Head of caudate nucleus (tissue), 42 donors: ENCODE data around the gene FAP.

Source experiments
- DNase-seq, 42 donors: peaks; one replicate each; pipeline versions ENCODE4 v3.0.0 to v3.0.0-alpha.2; 2020 to 2021; ENCODE audit warnings: mixed read lengths in 7 of 42
- intact Hi-C: fragments of 100-400 bp; cut with DNase I; formaldehyde crosslinking; loops from one replicate; pipeline ENCODE4 v1.15.0; 2022

FAP gene

DNA sequence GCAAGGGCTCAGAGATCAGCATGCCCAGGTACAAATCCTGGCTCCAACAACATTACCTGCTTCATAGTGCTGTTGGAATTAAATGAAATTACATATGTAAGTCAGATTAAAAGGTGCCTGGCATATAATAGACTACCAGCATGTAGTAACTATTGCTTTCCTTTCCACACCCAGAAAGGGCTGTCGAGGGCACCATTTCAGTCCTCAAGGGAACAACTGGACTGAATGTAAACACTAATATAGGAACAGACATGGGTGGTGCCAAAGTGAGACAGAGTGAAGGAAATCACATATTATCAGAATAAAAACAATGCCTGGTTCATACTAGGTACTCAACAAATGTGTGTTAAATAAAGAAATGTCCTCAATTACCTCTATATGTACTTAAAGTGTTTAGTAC, 43.3 kb downstream of the FAP start:
- no peak for DNase-seq
- intact Hi-C loops: no loop called here

DNA sequence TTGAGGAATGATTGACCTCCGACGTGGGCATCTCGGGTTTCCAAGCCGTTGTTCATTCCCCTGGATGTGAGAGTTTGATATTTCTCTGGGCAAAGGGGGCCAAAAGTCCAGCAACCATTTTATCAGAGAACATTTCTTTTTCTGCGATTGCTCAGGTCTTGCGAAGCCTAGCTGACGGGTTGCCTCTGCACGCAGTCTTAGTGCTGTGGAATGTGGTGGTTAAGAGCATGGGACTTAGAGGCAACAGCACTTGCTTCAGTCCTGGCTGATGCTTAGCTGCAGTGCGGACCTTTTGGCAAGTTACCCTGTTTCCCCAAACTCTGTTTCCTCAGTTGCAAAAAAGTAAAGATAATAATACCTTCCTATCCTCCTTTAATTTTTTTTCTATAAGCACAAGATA, 45.0 kb downstream of the FAP start:
- no peak for DNase-seq
- intact Hi-C loops: no loop called here

DNA sequence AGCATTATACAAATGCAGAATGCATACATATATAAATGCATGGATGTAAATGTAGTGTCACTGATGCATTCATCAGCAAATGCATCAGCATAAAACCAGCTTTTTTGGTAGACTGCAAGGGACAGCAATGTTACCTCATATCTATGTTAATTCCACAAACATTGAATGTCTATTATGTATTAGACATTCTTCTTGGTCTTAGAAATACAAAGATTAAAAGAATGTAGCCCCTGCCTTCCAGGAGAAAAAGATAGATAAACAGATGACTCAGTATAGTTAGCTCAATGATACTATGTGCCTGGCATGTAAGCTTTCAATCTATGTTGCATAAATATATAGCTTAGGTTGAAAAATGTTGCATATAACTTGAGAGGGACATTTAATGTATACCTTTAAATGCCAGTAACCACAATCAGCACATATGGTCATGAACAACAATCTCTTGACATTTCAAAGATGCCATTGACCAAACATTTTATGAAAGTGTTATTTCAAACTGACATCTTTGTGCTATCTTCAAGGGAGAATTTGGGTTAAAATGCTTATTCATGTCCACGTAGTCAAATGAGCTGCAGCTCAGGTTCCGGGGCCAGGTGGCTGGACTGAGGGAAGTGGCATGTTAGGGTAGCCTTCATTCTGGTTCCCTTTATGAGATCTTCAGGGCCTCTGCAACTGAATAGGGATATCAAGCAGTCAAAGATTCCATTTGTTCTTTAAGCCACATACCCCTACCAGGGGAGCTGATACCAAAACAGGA, 46.0 kb downstream of the FAP start:
- DNase-seq: no peak
- intact Hi-C loops: no loop called here

DNA sequence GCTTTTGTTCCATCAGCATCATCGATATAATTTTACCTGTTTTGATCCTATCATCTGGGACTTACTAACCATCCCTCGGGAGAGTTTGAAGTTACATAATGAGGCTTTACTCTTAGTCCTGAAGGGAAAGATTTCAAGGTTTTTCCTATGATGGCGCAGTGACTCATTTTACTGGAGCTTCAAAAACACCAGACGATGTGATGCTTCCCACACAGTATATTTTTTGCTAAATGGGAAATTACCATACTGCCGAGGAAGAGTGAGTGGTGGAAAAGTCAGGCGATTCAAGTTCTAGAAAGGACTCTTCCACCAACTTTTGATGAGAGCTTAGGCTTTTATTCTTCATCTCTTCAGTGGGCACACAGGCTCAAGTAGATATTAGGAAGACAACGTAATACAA, 46.6 kb downstream of the FAP start:
- peak in 9 of 42 donors; percentile 7 to 64 (median 43) for DNase-seq
- intact Hi-C loops: no loop called here

DNA sequence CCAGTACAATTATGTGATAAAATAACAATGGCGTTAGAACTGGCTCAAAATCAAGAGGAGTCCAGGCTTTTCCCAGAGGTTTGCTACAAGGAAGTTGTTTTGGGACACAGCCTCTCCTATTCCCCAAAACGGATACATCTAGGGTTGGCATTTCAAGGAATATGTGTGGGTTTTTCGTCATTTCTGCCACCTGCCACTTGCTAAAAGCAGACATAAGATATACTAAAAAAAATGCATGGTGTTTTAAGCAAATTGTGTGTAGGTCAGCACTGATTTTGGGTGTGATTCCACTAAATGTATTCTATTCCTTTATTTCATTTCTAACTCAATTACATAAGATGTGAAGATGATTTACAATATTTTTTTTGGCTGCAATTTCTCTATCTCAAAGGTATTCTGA, 54.8 kb downstream of the FAP start:
- DNase-seq: no peak
- intact Hi-C loops: no loop called here

DNA sequence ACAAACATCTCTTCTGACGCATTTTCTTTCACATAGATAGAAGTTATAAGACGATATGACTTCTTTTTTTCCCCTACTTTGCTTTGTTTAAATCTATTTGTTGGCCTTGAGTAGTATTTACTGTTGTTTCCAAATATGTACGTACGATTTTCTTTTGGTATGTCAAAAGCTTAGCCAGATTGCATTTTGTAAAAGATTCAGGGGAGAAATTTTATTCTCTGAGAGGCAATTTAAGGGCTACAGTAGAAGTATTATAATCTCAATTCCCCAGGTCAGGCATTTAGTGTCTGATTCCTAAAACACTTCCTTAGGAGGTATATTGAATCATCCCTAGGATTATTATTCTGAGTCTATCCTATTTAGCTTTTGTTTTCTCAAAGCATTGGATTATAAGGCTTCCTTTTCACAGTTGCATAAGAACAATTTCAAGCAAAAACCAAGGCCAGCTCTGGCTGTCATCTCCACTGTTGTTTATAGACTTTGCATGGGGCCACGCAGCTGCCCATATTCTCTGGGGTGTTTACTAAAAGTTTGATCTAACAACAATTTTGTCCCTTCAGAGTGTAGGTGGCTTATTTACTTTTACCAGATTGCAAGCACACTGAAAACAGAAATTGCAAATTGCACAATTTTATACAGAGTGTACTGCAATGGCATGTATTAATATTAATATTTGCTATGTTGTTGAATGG, 57.6 kb downstream of the FAP start:
- intact Hi-C loops: no loop called here

DNA sequence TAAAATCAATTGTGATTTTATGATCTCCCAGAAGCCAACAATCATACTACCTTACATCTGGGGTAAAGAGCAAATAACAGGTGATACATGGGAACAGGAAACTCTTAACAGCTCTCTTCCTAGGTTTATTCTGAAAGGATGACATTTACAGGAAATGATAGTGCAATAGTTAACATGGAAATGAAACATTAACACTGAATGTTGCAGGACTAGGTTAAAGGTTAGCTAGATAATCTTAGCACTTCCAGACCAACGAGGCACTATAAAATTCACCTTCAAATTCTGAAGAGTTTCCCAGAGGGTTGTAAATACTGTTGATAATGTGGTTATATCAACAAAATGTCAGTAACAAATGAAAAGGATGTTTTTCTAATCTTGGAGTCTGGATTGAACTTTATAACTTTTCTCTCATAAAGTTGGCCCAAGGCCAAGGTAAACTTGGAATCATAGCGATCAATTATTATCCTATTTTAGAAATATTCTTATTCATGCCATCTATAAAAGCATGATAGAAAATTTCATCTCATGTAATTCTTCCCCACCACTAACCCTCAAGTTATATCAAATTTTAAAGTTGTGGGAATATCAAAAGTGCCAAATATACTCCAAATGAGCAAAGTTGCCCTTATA, 58.3 kb downstream of the FAP start:
- intact Hi-C loops: no loop called here
- DNase-seq: no peak

More for the DNA sequence above, 57.6 kb downstream of the FAP start:
- no peak for DNase-seq

DNA sequence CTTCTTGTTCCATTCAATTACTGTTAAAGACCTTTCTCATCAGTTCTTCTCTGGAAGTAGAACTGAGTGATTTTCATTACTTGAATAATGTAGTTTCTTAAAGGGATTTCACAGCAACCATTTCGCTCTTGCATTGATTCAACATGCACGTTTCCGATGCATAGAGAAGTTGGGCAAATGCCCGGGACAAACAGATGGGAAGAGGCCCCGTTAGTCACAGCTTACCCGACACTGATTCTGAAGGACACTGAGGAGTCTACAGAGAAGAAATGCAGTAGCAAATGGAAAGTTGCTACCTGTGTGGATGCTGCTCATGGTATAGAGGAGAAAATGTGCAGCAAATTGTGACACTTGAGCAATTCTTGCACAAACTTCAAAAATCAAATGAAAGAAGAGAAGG, 58.9 kb downstream of the FAP start:
- intact Hi-C loops: no loop called here
- no peak for DNase-seq

DNA sequence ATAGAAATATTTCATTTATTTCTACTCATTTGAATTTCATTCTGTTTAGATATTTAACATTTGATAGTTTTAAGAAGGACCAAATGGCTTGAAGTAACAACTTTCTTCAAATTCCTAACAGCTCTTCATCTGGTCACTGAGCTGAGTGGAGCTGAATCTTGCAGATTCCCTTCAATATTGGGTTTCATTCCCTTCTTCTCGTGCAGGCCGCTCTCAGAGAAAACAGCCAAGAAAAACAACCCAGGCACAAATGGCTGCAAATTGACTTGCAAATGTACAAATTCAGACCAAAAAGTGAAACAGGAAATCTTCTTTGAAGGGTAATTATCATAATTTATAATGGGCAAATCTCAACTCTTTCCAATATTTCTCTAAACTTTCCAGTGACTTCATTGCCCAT, 60.9 kb downstream of the FAP start:
- DNase-seq: no peak
- intact Hi-C loops: no loop called here

DNA sequence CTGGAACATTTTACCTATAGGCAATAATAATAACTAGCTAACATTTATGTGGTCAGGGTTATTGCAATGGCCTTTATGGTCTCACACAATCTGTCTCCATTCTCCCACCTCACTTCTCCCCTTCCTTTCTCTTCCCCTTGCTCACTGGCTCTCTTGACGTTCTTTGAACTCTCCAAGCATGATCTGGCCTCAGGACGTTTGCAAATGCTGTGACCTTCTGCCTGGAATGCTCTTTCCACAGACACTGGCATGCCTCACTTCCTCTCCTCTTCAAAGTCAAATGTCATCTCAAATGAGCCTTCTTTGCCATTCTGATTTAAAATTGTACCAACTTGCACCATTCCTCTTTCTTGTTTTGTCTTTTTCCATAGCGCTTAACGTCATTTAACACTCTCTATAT, 65.9 kb downstream of the FAP start:
- no peak for DNase-seq
- intact Hi-C loops: no loop called here

DNA sequence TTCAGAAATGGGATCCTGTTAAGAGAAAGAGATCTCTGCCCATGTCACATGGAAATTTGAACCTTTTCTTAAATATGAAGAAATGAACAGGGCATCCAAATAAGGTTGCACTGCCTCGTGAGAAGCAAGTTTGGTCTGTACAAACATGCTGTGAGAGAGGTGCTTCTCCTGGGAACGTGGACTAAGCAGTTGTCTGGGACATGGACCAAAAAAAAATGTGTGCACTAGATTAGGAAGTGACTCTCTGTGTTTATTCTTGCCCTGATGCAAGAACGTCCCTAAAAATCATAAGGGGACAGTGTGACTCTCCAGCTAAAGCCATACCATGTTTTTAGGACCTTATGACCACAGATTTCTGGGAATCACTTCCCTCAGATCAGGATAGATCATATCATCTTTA, 67.5 kb downstream of the FAP start:
- DNase-seq: no peak
- intact Hi-C loops: no loop called here

DNA sequence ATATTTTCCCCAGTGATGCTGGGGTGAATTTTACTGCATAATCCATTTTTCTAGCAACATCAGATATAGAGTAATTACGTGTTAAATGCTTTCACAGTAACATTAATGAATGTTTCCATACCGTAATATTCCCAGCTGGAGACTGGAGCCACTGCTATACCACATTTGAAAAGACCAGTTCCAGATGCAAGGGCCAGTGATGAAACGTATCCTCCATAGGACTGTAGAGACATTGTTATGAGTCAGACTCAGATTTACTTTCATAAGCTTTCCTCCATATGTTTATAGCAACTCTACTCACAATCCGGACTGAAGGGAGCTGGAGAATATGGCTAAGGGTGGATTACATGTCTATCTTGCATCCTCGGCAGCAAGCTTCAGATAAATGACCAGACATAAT, 68.5 kb downstream of the FAP start:
- DNase-seq: no peak
- intact Hi-C loops: no loop called here

DNA sequence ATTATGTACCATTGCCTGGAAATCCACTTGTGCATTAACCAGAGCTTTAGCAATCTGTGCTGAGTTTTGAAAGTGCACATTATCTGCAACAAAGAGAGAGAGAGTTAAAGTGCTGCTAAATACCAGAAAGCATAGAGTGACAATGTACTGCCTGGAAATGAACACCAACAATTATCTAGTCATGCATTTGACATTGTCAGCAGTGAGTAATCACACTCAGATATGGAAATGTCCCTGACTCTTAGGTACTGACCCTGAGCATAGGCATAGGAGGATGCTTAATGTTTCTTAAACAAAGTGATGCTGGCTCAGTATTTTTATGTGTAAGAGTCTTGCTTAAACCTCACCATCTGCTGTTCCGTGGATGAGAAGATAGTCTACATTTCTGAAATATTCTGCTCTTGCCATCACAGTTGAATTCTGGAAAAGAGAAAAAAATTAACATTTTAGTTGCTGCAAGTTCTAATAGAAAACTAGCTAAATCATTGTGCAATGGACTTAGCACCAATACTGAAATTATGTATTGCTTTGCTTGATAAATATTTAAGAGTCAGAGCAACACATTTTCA, 70.4 kb downstream of the FAP start:
- no peak for DNase-seq

DNA sequence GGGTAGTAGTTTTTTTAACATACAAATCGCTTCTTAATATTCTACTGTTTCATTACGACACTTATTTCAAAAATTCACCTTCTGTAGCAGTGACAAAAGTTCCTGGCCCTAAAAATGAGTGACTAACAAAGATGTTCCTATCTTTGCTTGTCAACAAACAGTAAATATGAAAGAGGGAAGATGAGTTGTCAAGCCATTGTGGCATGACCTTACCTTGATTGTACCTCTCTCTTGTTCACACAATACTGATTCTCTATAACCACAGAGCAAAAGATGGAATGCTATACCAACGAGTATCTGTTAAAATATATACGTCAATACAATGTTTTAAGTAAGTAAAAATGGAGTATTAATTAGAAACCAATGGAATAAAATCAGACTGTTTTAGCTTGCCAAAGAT, 76.5 kb downstream of the FAP start:
- intact Hi-C loops: no loop called here
- DNase-seq: no peak

More for the DNA sequence above, 70.4 kb downstream of the FAP start:
- intact Hi-C loops: no loop called here

DNA sequence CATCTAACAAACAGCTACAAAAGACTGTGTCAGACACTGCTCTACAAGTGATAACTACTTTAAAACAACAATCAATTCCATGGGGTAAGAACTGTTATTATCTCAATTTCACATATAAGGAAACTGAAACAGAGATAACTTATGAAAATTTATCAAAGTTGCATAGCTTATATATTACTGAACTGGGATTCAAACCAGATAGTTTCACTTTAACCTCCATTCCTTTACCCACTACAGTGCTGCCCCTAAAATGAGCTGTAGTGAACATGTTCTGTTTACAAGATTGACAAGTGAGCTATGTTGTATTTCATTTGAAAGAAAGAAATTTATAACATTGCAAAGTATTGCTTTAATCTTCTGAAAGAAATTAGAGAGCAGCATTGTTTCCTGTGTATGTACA, 77.1 kb downstream of the FAP start:
- intact Hi-C loops: no loop called here
- no peak for DNase-seq

DNA sequence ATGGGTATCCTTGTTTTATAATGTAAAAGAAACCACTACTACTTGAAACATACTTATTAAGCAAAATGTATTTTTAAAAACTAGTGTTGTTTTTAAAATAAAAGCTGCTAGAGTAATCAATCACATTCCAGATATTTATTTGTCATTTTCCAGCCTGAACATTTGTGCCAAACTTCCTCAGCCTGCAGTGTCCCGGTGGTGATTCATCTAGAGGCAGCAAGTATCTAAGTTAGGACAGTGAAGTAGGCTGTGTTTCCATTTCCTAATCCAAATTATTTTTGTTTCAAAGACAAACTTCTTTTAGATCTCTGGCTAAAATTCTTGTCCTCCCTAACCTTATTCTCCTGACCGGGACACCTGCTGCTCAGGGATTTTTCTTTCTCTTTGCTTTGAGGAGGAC, 78.4 kb downstream of the FAP start:
- intact Hi-C loops: no loop called here
- no peak for DNase-seq

DNA sequence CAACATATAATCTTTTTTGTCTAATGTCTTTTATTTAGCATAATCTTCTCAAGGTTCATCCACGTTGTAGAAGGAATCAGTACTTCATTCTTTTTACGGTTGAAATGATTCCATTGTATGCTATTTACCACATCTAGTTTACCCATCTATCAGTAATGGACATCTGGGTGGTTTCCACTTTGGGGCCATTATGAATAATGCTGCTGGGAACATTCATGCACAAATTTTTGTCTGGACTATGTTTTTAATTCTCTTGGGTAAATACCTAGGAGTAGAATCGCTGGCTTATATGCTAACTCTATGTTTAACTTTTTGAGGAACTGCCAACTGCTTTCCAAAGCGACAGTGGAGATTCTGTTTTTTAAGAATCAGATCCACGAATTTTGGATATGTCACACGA, 83.8 kb downstream of the FAP start:
- intact Hi-C loops: no loop called here
- DNase-seq: no peak

DNA sequence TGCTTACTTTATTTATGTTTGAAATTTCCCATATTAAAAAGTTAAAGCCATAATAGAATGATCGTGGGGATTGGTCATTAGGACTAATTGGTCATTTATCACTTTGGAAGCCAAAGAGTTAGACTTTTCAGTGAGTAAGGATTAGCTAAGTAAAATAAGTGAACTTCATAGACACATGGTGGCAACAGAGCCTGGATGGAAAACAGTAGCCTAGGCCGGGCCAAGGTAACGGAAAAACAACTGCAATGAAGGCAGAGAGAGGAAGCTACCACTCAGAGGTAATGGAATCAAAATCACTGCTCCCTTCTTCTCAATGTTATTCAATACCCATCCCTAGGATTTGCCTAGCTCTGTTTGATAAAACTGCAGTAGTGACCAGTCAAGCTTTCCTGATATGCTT, 87.1 kb downstream of the FAP start:
- DNase-seq: no peak
- intact Hi-C loops: no loop called here

DNA sequence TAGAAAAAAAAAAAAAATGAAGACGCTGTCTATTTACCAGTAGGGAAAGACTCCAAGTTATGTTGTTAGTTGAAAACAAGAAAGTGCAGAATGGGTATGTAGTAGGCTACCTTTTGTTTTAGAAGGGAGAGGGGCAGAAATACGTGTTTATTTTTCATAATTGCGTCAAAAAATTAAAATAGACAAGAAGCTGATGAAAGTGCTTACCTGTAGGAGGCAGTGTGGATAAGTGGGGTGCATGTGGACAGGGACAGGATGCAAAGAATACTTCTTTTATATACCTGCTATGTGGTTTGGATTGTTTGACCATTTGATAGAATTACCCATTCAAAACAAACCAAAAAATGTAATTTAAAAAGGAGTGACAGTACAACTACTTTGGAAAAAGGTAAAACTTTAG, 88.2 kb downstream of the FAP start:
- intact Hi-C loops: no loop called here

DNA sequence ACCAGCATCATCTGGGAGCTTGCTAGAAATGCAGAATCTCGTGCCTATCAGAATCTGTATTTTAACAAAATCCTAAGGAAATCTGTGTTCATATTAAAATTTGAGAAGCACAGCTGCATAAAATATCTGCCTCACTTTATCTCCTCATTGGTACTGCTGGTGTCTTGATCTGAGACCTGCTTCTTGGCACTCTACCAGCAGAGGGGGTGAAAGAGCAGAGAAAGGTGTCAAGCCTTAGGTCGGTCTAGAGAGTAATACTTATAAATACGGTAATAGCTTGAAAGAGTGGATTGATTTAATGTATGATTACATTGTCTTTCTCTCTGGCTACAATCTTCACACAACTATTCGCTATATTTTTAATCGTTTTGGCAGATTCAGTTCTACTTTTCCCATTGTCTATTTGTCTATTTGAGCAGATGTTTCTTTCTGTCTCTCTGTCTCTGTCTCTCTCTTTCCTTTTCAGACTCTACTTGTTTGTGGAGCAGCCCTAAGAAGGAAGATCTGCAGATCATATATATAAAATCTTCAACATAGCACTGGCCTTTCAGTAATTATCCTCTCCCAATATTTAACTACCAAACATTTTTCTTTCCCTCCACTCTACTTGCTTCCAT, 89.5 kb downstream of the FAP start:
- peak in 41 of 42 donors; percentile 19 to 83 (median 64) for DNase-seq
- intact Hi-C loops: no loop called here

More for the DNA sequence above, 88.2 kb downstream of the FAP start:
- DNase-seq: no peak
